Right lobe of liver (tissue), 6 donors: ENCODE data around the gene HSD17B3. TPM values are rescaled to one million over a fixed set of nuclear protein-coding genes. Genes with fewer than 3 reads are reported as not detected.
"Not testable (repeated sequence)": the region's sequence is repeated elsewhere in the genome, so short reads cannot be mapped to it uniquely, and the experiment has no call there.

ENCODE experiments used
- ATAC-seq, 4 donors: fragments of 200-7000 bp; cut with Tn5 transposase; one replicate each; pipeline ENCODE4 v1.9.1; 2020; ENCODE audit warnings: mild to moderate bottlenecking in 4 of 4, moderate library complexity in 4 of 4
- DNase-seq, 3 donors: peaks; one replicate each; pipeline ENCODE4 v3.0.0-alpha.2; 2020
- H3K27ac ChIP-seq, 3 donors: fragments of 200-600 bp; one replicate each; pipeline ENCODE4 v1.8.0; 2022
- H3K27me3 ChIP-seq, 2 donors: fragments of 200-600 bp; one replicate each; pipeline ENCODE4 v1.8.0; 2022
- H3K36me3 ChIP-seq, 4 donors: fragments of 200-600 bp; sonication (generic) in 1 of 4; one replicate each; pipeline versions ENCODE4 v1.5.1 to v1.8.0; 2017 to 2022; ENCODE audit warnings: control low read depth in 1 of 4
- H3K4me1 ChIP-seq, 4 donors: fragments of 200-600 bp; sonication (generic) in 1 of 4; one replicate each; pipeline versions ENCODE4 v1.5.1 to v1.8.0; 2017 to 2022; ENCODE audit warnings: control low read depth in 1 of 4
- H3K4me3 ChIP-seq, 3 donors: fragments of 200-600 bp; one replicate each; pipeline ENCODE4 v1.8.0; 2022
- H3K9me3 ChIP-seq, 4 donors: fragments of 200-600 bp; sonication (generic) in 1 of 4; one replicate each; pipeline versions ENCODE4 v1.5.1 to v1.8.0; 2017 to 2022; ENCODE audit warnings: control low read depth in 1 of 4
- POLR2A ChIP-seq: fragments of 450-650 bp; IDR thresholded peaks from one replicate; pipeline ENCODE4 v1.6.1; 2017; ENCODE audit warnings: antibody characterized with exemption, mild to moderate bottlenecking
- WGBS: methylation state at CpG from one replicate; pipeline ENCODE4 v1.1.6; 2018; ENCODE audit warnings: low coverage, low lambda C conversion rate; ENCODE audit not compliant: insufficient coverage; ENCODE audit errors: missing lambda C conversion rate; 5-methylcytosine and 5-hydroxymethylcytosine counted together
- intact Hi-C, 2 donors: fragments of 100-400 bp; cut with DNase I; formaldehyde crosslinking; loops; one replicate each; pipeline versions ENCODE4 v1.11.2 to v1.14.1; 2022
- total RNA-seq, 6 experiments: library from RNA; depleted of rRNA in 2 of 6; stranded (reverse); fragments of >200 nt in 2 of 6; fragmentation: NEBNext Ultra II Directional in 3 of 6; extraction: Animal tissue kit (Norgen Biotek cat#: 25700) in 3 of 6; gene quantifications; one replicate each; pipeline versions ENCODE4 v1.1.0 to v1.2.4, GENCODE V29; 2016 to 2023
- TF ChIP-seq, protein P1 (sequence below), 4 donors: fragments of 200-600 bp in 3 of 4; fragments of 450-650 bp in 1 of 4; IDR thresholded peaks; one replicate each; pipeline versions ENCODE4 v1.5.1 to v1.8.0; 2016 to 2022; ENCODE audit warnings: antibody characterized with exemption in 4 of 4, mild to moderate bottlenecking in 2 of 4
- donor health status: DM: no; HTN: yes; CAD: no.
- donor health status: DM: no; HTN: no; CAD: no.
- donor health status: DM: no; HTN: no; CAD: no.
- donor health status: DM: no; HTN: yes; CAD: no.
- donor health status: DM: no; HTN: yes; CAD: no.

The HSD17B3 gene
- total RNA-seq, 6 experiments from 2014 or later: 1.8 to 4.4 (median 3.1) TPM; not detected in 2

DNA sequence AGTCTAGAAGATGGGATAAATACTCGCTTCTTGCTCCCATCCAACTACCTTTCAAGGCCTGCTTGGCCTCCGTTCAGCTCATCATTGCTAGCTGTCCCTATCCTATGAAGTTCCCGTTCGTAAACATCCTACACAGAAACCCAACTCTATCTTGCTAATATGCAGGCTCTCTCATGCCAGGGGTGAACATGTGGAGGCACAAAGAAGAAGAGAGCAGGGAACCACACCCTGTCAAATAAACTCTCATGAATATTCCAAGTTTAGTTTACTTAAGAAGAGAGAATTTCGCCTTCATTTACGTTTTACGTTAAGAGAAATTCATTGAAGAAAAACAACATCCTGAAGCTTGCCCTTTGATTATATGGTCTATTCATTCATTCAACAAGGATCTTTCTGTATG is 7.9 kb upstream of the HSD17B3 start:
- 91% methylated on average over 6 of the region's 7 CpGs for WGBS
- no peak for ATAC-seq
- intact Hi-C loops: loop anchor here (10.0 kb wide), 1 partner anchor 65 kb away; no protein-coding TSS in a partner anchor

DNA sequence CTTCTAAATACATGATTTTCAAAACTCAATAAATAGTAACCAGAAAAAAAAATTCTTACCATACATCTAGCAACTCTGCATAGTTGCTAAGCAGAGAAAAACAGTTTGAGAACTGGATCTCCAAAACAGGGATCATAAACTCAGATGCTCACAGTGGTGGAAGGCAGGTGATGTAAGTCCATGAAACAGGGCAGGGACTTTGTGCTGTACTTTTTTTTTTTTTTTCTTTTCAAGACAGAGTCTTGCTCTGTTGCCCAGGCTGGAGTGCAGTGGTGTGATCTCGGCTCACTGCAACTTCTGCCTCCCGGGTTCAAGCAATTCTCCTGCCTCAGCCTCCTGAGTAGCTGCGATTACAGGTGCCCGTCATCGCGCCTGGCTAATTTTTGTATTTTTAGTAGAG is 5.0 kb upstream of the HSD17B3 start:
- whole genome bisulfite sequencing: 94% methylated on average over 3 of the region's 6 CpGs
- intact Hi-C loops, ATAC-seq, H3K4me3 ChIP-seq, H3K4me1 ChIP-seq, H3K27ac ChIP-seq, H3K36me3 ChIP-seq, H3K9me3 ChIP-seq, H3K27me3 ChIP-seq, DNase-seq: not testable (repeated sequence)

More for the DNA sequence above, 7.9 kb upstream of the HSD17B3 start:
- H3K27me3 ChIP-seq: no peaks in the 10 kb centered on the region
- TF ChIP-seq, protein P1, sequence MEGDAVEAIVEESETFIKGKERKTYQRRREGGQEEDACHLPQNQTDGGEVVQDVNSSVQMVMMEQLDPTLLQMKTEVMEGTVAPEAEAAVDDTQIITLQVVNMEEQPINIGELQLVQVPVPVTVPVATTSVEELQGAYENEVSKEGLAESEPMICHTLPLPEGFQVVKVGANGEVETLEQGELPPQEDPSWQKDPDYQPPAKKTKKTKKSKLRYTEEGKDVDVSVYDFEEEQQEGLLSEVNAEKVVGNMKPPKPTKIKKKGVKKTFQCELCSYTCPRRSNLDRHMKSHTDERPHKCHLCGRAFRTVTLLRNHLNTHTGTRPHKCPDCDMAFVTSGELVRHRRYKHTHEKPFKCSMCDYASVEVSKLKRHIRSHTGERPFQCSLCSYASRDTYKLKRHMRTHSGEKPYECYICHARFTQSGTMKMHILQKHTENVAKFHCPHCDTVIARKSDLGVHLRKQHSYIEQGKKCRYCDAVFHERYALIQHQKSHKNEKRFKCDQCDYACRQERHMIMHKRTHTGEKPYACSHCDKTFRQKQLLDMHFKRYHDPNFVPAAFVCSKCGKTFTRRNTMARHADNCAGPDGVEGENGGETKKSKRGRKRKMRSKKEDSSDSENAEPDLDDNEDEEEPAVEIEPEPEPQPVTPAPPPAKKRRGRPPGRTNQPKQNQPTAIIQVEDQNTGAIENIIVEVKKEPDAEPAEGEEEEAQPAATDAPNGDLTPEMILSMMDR (IDR thresholded peaks at IDR 0.05): no peak
- no peak for TF ChIP-seq POLR2A
- no peaks in the 10 kb centered on the region for H3K9me3 ChIP-seq
- no peak overlapping the region for H3K4me3 ChIP-seq
- H3K4me1 ChIP-seq: no peaks in the 10 kb centered on the region
- H3K36me3 ChIP-seq: no peaks in the 10 kb centered on the region
- no peak overlapping the region for H3K27ac ChIP-seq
- DNase-seq: no peak

GRCh38 chr9:96305171-96305570 is 3.2 kb upstream of the HSD17B3 start:
- no peaks in the 10 kb centered on the region for H3K27me3 ChIP-seq
- no peak overlapping the region for H3K27ac ChIP-seq
- no peak for DNase-seq
- no peaks in the 10 kb centered on the region for H3K9me3 ChIP-seq
- no peak for TF ChIP-seq POLR2A
- TF ChIP-seq, protein P1 (IDR thresholded peaks at IDR 0.05): no peak
- intact Hi-C loops: no loop called here
- ATAC-seq: no peak
- no peaks in the 10 kb centered on the region for H3K4me1 ChIP-seq
- 54% methylated on average over 2 of the region's 4 CpGs for WGBS
- H3K36me3 ChIP-seq: no peaks in the 10 kb centered on the region
- H3K4me3 ChIP-seq: no peak overlapping the region

GRCh38 chr9:96304230-96304629 is 2.3 kb upstream of the HSD17B3 start:
- Histone ChIP-seq H3K4me3 (no peak overlapping the region), H3K4me1 (no peaks in the 10 kb centered on the region), H3K27ac (no peak overlapping the region), H3K27me3 (no peaks in the 10 kb centered on the region), H3K36me3 (no peaks in the 10 kb centered on the region), H3K9me3 (no peaks in the 10 kb centered on the region)
- TF ChIP-seq POLR2A: no peak
- TF ChIP-seq, protein P1 (IDR thresholded peaks at IDR 0.05): no peak
- ATAC-seq (no peak), DNase-seq (no peak)
- intact Hi-C loops: no loop called here

- Histone ChIP-seq H3K4me3 (no peak overlapping the region), H3K27ac (no peak overlapping the region), H3K9me3 (no peaks in the 10 kb centered on the region), H3K36me3 (no peaks in the 10 kb centered on the region), H3K4me1 (no peaks in the 10 kb centered on the region), H3K27me3 (no peaks in the 10 kb centered on the region)
- TF ChIP-seq, protein P1 (IDR thresholded peaks at IDR 0.05): no peak
- TF ChIP-seq POLR2A: no peak
- intact Hi-C loops: no loop called here
- WGBS: 65% methylated on average over 4 of the region's 4 CpGs
- DNase-seq (no peak), ATAC-seq (no peak)
Observed at GRCh38 chr9:96299823-96300222, 2.2 kb downstream of the HSD17B3 start.
